HG02970 (cell line): ENCODE results near the gene BEST2.
"Not testable (repeated sequence)": the region's sequence is repeated elsewhere in the genome, so short reads cannot be mapped to it uniquely, and the experiment has no call there.

Source experiments
- ATAC-seq: cut with Tn5 transposase; IDR thresholded peaks from one replicate; pipeline ENCODE4 v1.9.1; 2021; ENCODE audit warnings: mild to moderate bottlenecking, moderate library complexity, moderate number of reproducible peaks; ENCODE audit not compliant: unreplicated experiment, low FRiP score

Gene BEST2

DNA sequence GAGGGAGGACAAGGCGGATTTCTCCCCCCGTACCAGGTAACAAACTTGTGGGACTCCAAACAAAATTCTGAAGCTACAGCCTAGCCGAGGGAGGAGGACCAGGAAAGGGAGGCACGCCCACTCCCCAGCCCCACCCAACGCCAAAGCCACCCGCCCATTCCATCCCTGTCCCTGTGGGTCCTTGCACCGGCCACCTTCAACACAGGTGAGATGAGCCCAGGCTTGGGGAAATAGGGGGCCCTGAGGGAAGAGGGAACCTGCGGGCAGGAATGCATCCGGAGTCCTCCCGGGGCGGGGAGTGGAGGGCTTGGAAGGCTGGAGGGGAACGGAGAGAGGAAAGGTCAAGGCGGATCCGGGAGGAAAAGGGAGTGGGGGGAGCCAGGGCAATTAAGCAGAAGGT, at the start of gene BEST2:
Gene BEST2 (plus strand): TSS at position 157 of the 400 bp plus-strand sequence. CDS start 802 bp downstream, outside the sequence.
- no peak for ATAC-seq

DNA sequence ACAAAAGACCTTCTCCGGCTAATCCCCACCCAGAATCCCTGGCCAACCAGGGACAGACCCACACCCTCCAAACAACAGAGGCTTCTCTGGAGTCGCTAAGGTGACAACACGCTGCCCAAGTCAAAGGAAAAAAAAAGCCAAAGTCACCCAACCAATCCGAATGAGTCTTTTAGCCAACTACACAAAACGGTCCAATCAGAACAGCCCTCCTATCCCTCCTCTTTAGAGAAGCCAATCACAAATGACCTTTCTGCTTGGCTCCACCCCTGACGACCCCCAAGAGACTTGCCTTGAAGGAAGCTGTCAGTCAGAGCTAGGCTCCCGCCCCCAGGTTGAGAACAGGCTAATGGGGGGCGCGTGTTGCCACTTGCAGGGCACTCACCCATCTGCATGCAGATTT, 48.5 kb upstream of the BEST2 start:
- no peak for ATAC-seq

DNA sequence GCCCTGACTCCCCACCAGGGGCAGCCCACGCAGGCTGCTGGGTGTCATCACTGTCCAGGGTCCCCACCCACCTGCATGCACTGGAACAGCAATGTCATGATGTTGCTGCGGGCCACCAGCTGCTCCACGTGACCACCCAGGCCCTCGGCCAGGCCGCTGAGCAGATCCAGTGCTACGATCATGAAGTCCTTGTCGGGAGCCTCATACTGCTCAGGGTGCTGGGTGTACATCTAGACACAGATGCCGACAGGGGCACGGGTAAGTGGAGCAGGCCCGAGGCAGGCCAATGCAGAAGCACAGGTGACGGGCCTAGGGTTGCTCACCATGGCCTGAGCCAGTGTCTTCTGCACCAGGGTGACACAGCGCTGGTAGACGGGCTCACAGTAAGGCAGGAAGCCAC, 46.4 kb upstream of the BEST2 start:
- no peak for ATAC-seq

DNA sequence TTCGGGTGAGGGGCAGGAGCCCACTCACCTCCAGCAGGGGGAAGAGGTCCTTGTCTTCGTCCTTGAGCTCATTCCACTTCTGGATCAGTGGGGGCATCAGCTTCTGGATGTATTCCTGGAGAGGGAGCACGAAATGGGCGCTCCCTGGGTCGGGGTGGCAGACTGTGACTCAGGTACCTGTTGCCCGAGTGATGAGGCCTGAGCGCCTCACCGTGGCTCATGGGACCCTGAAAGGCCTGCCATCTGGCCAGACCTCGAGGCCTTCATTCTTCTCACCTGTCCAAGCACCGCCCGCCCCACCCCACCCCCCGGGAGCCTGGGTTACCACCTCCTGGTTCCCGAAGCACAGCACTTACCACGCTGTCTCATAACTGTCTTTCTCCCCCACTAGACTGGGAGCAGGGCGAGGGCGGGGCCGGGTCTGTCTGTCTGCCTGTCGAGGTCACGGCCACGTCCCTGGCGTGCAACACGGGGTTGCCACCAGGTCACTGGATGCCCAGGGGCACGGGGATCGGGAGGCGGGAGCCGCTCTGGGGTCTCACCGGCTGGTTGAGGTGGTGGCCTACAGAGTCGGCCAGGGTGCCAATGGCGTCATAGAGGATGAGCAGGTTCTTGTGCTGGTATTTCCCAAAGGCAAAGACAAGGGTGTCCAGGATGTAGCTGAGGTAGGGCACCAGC, 45.8 kb upstream of the BEST2 start:
- no peak for ATAC-seq

DNA sequence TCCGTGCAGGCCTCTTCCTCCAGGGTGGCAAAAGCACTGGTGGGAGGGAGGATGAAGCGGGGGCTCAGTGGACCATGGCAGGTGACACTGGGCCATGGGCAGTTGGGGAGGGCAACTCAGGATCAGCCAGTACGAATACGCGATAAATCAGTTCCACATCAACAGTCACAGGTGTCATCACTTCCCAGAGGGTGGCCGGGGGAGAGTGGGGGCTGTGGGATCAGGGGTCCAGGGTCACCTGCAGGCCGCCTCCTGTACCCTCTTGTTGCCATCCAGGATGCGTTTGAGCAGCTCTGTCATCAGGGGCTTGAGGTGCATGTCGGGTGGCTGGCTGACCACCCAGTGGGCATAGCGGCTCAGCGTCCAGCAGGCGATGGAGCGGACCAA, 45.3 kb upstream of the BEST2 start:
- ATAC-seq, result no peak

DNA sequence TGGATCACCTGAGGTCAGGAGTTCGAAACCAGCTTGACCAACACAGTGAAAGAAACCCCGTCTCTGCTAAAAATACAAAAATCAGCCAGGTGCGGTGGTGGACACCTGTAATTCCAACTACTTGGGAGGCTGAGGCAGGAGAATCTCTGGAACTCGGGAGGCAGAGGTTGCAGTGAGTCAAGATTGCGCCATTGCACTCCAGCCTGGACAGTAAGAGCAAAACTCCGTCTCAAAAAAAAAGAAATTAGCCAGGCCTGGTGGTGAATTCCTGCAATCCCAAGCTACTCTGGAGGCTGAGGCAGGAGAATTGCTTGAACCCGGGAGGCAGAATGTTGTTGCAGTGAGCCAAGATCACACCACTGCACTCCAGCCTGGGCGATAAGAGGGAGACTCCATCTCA, 43.0 kb upstream of the BEST2 start:
- no peak for ATAC-seq

DNA sequence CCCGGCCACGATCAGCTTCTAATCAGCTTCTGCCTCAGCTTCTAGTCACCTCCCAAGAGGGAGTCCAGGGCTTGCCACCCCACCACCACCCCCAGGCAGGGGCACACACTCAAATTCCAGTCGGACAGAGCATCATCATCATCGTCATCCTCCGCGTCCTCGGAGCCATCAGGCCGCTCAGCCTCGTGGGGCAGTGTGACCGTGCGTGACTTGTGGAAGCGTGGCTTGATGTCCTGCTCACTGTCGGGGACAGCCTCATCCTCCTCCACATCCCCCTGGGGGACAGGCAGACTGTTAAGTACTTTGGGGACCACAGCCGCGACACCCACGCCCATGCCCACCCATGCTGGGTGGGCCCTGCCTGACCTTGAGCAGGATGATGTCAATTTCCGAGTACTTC, 40.4 kb upstream of the BEST2 start:
- no peak for ATAC-seq

DNA sequence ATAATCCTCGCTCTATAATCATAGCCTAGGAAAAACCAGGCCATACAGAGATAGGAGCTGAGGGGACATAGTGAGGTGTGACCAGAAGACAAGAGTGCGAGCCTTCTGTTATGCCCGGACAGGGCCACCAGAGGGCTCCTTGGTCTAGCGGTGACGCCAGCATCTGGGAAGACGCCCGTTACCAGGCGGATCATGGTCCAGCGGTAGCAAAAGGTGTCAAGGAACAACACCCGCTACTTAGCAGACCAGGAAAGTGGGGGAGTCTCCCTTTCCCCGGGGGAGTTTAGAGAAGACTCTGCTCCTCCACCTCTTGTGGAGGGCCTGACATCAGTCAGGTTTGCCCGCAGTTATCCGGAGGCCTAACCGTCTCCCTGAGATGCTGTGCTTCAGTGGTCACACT, 39.5 kb upstream of the BEST2 start:
- ATAC-seq, result not testable (repeated sequence)

DNA sequence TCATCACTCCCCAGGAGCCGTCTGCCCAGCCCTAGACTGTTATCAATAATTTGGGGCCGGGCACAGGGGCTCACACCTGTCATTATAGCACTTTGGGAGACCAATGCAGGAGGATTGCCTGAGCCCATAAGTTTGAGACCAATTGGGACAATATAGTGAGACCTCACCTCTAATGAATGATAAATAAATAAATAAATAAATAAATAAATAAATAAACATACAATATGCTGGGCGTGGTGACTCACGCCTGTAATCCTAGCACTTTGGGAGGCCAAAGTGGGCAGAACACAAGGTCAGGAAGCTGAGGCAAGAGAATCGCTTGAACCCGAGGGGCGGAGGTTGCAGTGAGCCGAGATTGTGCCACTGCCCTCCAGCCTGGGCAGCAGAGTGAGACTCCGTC, 38.3 kb upstream of the BEST2 start:
- ATAC-seq, result not testable (repeated sequence)

DNA sequence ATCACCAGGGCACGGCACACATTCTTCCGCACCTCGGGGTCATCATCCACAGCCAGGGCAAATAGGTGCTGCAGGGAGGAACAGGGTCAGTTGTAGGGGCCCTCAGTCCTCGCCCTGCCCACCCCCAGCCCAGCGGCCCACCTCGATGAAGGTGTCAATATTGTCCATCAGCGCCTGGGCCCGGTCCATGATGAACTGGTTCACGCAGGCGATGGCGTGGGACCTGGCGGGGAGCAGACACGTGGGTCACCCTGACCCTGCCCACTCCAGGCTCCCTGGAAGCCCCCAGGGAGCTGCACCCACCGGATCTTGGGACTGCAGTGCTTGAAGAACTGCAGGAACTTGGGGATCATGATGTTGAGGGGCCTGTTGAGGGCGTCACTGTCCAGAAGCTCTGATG, 36.5 kb upstream of the BEST2 start:
- no peak for ATAC-seq

DNA sequence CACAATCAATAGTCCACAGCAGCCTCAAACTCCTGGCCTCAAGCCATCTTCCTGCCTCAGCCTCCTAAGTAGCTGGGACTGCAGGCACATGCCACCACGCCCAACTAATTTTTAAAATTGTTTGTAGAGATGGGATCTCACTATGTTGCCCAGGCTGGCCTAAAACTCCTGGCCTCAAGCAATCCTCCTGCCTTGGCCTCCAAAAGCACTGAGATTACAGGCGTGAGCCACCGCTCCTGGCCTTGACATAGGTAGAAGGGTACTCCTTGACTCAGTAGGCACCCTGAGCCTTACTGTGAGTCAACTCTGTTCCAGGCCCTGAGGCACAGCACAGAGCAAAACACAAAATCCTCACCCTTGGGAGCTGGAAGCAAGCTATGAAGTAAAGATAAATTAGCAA, 35.7 kb upstream of the BEST2 start:
- ATAC-seq, result no peak

DNA sequence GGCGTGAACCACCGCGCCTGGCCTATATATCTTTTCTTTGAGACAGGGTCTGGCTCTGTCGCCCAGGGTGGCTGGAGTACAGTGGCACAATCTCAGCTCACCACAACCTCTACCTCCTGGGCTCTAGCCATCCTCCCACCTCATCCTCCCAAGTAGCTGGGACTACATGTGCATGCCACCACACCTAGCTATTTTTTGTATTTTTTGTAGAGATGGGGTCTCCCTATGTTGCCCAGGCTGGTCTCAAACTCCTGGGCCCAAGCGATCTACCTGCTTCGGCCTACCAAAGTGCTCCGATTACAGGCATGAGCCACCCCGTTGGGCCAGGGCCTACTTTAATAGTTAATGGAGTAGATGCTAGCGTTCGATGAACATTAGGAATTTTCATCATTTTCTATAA, 31.3 kb upstream of the BEST2 start:
- ATAC-seq, result no peak

DNA sequence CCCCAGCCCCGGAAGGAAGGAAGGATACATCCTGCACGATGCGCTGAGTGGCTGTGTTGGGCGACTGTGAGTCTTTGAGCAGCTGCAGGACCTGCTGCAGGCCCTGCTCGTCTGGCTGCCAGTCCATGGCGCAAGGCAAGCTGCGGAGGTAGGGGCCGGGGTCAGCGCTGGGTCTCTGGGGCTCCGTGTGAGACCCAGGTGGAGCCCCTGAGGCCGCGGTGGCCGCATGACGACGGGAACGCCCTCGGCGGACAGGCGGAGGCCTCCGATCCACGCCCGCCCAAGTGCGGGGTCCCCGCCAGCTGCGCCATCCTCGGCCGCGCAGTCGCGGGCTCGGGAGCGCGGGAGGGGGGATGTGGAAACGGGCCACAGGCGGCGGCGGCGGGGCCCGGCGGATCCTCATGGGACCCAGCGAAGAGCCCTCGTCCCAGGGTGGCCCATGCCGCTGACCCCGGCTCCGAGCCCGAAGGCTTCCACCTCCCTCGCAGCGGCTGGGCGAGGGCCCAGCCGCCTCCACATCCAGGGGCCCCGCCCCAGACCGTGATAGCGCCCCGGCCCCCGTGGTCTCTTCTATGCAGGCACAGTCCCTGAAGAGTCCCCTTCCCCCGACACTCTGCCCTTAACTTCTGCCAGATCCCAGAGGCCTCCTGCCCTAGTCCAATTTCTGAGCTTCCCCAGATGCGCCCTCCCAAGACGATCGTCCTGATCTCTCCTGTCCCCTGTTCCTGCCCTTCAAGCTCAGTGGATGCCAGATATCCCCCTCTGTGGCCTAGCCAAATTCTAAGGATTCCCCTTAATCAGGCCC, 30.5 kb upstream of the BEST2 start:
- no peak for ATAC-seq

DNA sequence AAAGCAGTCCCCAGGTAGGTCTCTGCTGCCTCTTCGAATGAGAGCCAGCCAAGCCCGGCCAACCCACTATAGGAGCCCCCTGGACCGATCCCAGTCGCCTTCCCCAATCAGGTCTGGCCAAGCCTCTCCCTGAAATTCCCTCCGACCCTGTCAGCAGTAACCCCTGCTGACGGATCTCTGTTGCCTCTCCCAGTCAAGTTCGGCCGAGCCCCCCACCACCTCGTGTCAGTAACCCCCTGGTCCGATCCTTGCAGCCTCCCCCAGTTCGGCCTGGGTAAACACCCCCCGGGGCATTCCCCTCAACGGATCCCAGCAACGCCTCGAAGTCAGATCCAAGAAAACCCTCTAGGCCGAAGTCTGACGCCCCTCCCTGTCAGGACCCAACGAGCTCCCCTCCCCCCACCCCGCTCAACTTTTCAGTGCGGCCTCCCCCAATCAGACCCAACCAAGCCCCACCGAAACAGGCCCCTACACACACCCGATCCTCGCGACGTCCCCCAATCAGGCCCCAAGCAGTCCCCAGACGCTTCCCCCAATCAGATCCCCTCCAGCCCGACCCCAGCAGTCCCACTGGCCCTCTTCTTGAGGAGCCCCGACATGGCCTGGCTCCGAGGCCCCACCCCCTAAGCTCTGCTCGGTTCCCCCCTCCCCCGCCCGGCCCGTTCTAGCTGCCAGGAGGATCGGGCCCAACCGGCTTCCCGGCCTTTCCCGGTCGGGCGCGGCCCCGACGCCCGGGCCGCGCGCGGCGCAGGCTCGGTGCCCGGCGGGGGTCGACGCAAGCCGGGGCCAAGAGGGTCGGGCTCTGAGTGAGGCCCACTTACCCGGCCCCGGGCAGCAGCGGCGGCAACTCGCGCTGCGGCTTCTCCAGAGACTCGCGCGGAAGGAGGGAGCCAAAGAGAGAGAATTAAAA, 29.7 kb upstream of the BEST2 start:
- peak; percentile 22 for ATAC-seq

DNA sequence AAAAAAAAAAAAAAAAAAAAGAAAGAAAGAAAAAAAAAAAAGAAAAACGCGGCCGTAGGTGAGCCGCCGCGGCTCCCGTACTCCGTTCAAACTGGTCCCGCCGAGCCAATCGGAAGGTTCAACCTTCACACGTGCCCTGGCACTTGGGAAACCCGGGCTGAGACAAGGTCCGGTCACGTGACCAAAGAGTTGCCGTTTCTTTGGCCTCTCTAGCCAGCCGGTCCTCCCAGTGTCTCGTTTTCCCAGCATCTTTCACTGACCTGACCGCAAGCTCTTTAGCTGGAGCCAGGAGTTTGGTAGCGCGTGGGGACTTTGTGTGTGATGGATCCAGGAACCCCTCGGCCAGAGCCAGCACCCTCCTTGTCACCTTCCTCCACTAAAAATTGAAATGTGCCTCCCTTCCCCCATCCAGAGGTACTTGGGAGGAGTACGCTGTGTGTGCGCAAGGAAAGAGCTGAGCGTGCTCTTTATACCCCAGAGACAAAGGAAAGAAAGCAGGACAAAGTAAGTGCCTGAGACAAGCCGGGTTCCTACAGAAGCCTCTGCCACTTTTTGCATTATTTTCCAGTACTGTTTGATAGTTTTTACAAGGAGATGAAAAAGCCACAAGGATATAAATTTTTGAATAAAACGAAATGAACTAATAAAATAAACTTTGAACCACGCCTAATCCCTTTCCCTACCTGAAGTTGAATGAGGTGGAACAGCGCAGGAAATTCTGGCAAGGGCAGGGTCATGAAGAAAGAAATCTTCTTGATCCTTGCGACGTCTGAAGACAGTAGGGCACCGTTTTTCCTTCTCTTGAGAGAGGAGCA, 28.8 kb upstream of the BEST2 start:
- ATAC-seq, result peak; percentile 89

DNA sequence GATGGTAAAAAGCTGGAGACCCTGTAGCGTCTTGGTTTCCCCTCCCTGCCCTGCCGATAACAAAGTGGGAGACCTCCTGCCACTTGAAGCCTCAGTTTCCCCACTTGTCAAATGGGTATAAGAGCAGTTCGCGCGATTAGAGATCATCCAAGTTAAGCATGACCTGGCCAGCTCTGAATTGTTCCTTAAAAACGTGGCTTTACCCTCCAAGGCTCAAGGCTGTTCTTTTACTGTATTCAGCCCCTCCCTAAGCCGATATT, 28.3 kb upstream of the BEST2 start:
- ATAC-seq, result no peak

DNA sequence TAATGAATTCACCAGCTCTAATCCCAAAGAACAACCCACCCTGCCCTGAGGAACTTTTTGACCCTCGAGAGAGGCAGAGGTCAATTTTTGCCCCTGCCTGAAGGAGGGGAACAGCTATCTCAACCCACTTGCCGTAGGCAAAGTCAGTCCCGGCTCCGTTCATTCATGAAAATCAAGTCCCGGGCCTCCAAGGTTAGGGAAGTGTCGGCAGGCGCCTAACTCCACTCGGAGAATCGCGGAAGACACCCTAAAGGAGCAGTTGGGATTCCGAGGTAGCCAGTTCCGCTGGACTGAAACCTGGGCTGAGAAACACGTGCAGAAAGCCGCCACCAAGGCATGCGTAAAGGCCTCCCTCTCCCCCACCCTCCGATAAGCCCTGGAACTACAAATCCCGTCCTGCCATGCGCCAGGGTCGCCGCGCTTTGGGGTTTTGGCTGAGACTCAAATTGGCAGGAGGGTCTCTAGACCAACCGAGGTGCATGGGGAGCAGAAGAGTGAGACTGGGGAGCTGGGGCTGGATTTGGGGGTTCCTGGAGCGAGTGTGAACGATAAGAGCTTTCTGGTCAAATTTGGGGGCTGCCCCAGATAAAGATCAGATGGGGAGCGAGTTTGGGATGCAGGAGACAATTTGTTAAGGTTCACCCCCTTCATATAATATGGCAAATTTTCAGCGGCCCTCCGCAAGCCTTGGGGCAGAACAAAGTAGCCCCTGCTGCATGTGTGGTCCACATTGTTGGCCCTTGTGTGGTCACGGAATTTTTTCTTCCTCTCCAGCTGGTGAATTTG, 27.8 kb upstream of the BEST2 start, which contains the start of gene TNPO2:
Gene TNPO2 (minus strand): TSS at position 292 of the 786 bp plus-strand sequence. CDS start 2,955 bp downstream, outside the sequence.
- ATAC-seq, result no peak

DNA sequence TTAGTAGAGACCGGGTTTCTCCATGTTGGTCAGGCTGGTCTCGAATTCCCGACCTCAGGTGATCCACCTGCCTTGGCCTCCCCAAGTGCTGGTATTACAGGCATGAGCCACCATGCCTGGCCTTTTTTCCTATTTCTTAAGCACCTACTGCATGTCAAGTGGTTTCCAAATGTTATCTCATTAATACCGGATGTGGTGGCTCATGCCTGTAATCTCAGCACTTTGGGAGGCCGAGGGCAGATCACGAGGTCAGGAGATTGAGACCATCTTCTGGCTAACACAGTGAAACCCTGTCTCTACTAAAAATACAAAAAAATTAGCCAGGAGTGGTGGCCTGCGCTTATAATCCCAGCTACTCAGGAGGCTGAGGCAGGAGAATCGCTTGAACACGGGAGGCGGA, 26.0 kb upstream of the BEST2 start:
- not testable (repeated sequence) for ATAC-seq

DNA sequence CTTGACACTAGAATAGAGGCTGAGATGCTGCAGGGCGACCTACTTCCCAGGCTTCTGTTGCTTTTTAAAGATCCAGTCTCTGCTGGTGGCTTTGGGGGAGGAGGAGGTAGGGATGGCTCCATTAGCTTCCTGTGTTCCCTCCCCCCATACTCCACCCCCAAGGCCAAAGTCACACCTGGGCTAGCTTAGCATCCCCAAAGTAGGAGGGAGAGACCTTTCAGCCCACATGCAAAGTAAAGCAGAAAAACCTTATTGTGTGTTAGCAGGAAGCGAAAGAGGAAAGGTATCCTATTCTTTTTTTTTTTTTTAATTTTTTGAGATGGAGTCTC, 24.6 kb upstream of the BEST2 start:
- ATAC-seq, result no peak
